Osteoblast (primary cell): ENCODE data around the gene KIR3DL1. TPM values are rescaled to one million over a fixed set of nuclear protein-coding genes. Genes with fewer than 3 reads are reported as not detected.
"Not testable (repeated sequence)": the region's sequence is repeated elsewhere in the genome, so short reads cannot be mapped to it uniquely, and the experiment has no call there.

ENCODE experiments used
- DNase-seq: peaks from one replicate; pipeline ENCODE4 v3.0.0; 2011; ENCODE audit warnings: low spot score, mixed read lengths; ENCODE audit not compliant: insufficient read length; ENCODE audit errors: missing footprints
- H2AFZ ChIP-seq: 2 replicates; pipeline ENCODE4 v1.6.0; 2011; ENCODE audit warnings: mild to moderate bottlenecking, low read length
- H3K27ac ChIP-seq: 2 replicates; pipeline ENCODE4 v1.5.1; 2011; ENCODE audit warnings: mild to moderate bottlenecking, low read depth, low read length, moderate library complexity
- H3K27me3 ChIP-seq: 2 replicates; pipeline ENCODE4 v1.6.0; 2012; ENCODE audit warnings: mild to moderate bottlenecking, control low read depth, inconsistent platforms, low read length, moderate library complexity; ENCODE audit not compliant: insufficient read depth
- H3K36me3 ChIP-seq: 2 replicates; pipeline ENCODE4 v1.5.1; 2011; ENCODE audit warnings: mild to moderate bottlenecking, low read length, control low read depth, moderate library complexity; ENCODE audit not compliant: insufficient read depth
- H3K4me1 ChIP-seq: 2 replicates; pipeline ENCODE4 v1.5.1; 2011; ENCODE audit warnings: mild to moderate bottlenecking, low read length, control low read depth, moderate library complexity; ENCODE audit not compliant: insufficient read depth
- H3K4me2 ChIP-seq: 2 replicates; pipeline ENCODE4 v1.6.0; 2011; ENCODE audit warnings: mild to moderate bottlenecking, low read length; ENCODE audit not compliant: insufficient read depth
- H3K4me3 ChIP-seq: fragments of 200-600 bp; sonication (generic); 3 replicates; pipeline ENCODE4 v1.5.1; 2012; ENCODE audit warnings: mild to moderate bottlenecking, low read length, inconsistent platforms; ENCODE audit not compliant: insufficient read depth
- H3K79me2 ChIP-seq: 2 replicates; pipeline ENCODE4 v1.6.0; 2012; ENCODE audit warnings: mild to moderate bottlenecking, low read length, control low read depth, inconsistent platforms; ENCODE audit not compliant: insufficient read depth
- H3K9me3 ChIP-seq: 2 replicates; pipeline ENCODE4 v1.5.1; 2011; ENCODE audit warnings: low read depth, low read length, control low read depth
- H4K20me1 ChIP-seq: 2 replicates; pipeline ENCODE4 v1.6.0; 2012; ENCODE audit warnings: mild to moderate bottlenecking, low read length, control low read depth; ENCODE audit not compliant: insufficient read depth
- total RNA-seq: library from RNA; depleted of rRNA; stranded (reverse); fragments of >200 nt; gene quantifications from 2 replicates; pipeline ENCODE4 v1.2.3, GENCODE V29; 2012
- TF ChIP-seq, protein P1 (sequence below): IDR thresholded peaks from 2 replicates; pipeline ENCODE4 v1.5.1; 2011; ENCODE audit warnings: mild to moderate bottlenecking, low read depth, low read length, moderate library complexity; ENCODE audit errors: extremely low read depth

The KIR3DL1 gene
- total RNA-seq, 1 donor = not detected

- H3K4me2 ChIP-seq = no peak overlapping the region
Measured at GRCh38 chr19:54804571-54804970, 11.7 kb upstream of the KIR3DL1 start.

DNA sequence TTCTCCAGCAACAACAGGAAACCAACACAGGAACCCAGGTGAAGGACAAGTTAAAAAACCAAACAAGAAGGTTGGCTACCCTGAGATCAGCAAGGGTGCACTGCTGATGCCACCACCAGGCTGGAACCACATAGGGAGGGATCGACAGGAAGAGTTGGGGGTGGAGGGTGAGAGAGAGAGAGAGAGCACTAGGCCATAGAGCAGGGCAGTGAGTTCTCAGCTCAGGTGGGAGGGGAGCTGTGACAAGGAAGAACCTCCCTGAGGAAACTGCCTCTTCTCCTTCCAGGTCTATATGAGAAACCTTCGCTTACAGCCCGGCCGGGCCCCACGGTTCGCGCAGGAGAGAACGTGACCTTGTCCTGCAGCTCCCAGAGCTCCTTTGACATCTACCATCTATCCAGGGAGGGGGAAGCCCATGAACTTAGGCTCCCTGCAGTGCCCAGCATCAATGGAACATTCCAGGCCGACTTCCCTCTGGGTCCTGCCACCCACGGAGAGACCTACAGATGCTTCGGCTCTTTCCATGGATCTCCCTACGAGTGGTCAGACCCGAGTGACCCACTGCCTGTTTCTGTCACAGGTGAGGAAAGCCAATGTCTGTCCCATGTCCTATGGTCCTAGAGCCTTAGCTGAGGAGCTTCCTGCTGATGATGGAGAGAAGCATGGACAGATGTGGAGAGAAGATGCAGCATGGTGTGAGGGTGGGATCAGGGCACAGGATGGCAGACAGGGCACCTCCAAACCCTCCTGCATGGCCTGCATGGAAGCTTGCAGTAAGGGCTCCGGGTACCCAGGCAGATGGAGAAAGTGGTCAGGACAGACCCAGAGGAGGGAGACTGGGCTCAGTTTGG lies 10.4 kb upstream of the KIR3DL1 start:
- H3K79me2 ChIP-seq = no peaks in the 10 kb centered on the region
- H3K4me1 ChIP-seq = no peaks in the 10 kb centered on the region
- H2AFZ ChIP-seq = no peak overlapping the region
- H3K4me3 ChIP-seq = no peak overlapping the region
- DNase-seq = no peak
- H3K4me2 ChIP-seq = no peak overlapping the region
- H3K9me3 ChIP-seq = no peaks in the 10 kb centered on the region
- H3K36me3 ChIP-seq = no peaks in the 10 kb centered on the region
- TF ChIP-seq, protein P1, sequence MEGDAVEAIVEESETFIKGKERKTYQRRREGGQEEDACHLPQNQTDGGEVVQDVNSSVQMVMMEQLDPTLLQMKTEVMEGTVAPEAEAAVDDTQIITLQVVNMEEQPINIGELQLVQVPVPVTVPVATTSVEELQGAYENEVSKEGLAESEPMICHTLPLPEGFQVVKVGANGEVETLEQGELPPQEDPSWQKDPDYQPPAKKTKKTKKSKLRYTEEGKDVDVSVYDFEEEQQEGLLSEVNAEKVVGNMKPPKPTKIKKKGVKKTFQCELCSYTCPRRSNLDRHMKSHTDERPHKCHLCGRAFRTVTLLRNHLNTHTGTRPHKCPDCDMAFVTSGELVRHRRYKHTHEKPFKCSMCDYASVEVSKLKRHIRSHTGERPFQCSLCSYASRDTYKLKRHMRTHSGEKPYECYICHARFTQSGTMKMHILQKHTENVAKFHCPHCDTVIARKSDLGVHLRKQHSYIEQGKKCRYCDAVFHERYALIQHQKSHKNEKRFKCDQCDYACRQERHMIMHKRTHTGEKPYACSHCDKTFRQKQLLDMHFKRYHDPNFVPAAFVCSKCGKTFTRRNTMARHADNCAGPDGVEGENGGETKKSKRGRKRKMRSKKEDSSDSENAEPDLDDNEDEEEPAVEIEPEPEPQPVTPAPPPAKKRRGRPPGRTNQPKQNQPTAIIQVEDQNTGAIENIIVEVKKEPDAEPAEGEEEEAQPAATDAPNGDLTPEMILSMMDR = no peak
- no peaks in the 10 kb centered on the region for H3K27me3 ChIP-seq
- H4K20me1 ChIP-seq = no peaks in the 10 kb centered on the region
- H3K27ac ChIP-seq = no peak overlapping the region

More at GRCh38 chr19:54804571-54804970, 11.7 kb upstream of the KIR3DL1 start:
- Histone ChIP-seq H4K20me1 (no peaks in the 10 kb centered on the region), H2AFZ (no peak overlapping the region), H3K36me3 (no peaks in the 10 kb centered on the region), H3K79me2 (no peaks in the 10 kb centered on the region), H3K4me3 (no peak overlapping the region), H3K9me3 (no peaks in the 10 kb centered on the region), H3K27me3 (no peaks in the 10 kb centered on the region), H3K27ac (no peak overlapping the region), H3K4me1 (no peaks in the 10 kb centered on the region)
- no peak for DNase-seq
- TF ChIP-seq, protein P1 = no peak

DNA sequence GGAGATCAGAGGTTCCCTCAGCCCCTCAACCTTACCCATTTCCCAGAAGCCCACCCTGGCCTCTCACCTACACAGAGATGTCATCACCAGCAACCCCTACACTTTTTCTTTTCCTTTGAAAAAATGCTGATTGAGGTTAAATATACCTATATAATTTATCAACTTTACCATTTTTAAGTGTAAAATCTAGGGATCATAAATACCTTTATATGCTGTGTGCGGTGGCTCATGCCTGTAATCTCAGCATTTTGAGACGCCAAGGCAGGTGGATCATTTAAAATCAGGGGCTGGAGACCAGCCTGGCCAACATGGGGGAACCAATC lies 9.8 kb upstream of the KIR3DL1 start:
- H3K4me1 ChIP-seq = no peaks in the 10 kb centered on the region
- no peak for DNase-seq
- H3K9me3 ChIP-seq = no peaks in the 10 kb centered on the region
- no peak overlapping the region for H3K27ac ChIP-seq
- no peak overlapping the region for H2AFZ ChIP-seq
- TF ChIP-seq, protein P1 = no peak
- H3K36me3 ChIP-seq = no peaks in the 10 kb centered on the region
- H3K4me2 ChIP-seq = no peak overlapping the region
- H4K20me1 ChIP-seq = no peaks in the 10 kb centered on the region
- no peaks in the 10 kb centered on the region for H3K79me2 ChIP-seq
- H3K27me3 ChIP-seq = no peaks in the 10 kb centered on the region
- H3K4me3 ChIP-seq = no peak overlapping the region

DNA sequence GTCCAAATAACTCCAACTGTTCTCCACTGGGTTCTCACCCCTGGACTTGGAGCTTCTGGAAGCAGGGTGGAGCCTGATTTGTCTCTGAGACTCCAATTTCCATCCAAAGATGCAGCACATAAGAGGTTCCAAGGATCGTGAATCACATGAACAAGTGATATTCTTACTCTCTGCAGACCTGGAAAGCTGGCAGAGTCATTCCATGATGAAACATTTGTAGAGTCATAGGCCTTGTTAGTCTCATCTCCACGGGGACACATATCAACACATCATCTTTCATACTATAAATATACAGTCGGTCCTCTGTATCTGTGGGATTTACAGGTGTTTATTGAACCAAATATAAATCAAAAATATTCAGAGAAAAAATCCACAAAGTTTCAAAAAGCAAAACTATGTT lies 1.7 kb upstream of the KIR3DL1 start:
- not testable (repeated sequence) for H3K36me3 ChIP-seq, H3K27me3 ChIP-seq, H3K4me2 ChIP-seq, H4K20me1 ChIP-seq, H3K4me3 ChIP-seq, H3K9me3 ChIP-seq, DNase-seq, H2AFZ ChIP-seq, H3K4me1 ChIP-seq, H3K27ac ChIP-seq, H3K79me2 ChIP-seq
